Ishikawa (cell line): ENCODE measurements around the gene FLACC1.

Experiments
- CEBPB ChIP-seq: IDR thresholded peaks from 2 replicates; pipeline ENCODE4 v1.6.1; 2012
- CREB1 ChIP-seq: IDR thresholded peaks from 2 replicates; pipeline ENCODE4 v1.6.1; 2012; ENCODE audit warnings: low read depth
- EGR1 ChIP-seq: IDR thresholded peaks from 2 replicates; pipeline ENCODE4 v1.6.1; 2012
- EP300 ChIP-seq: IDR thresholded peaks from 2 replicates; pipeline ENCODE4 v1.6.1; 2012; ENCODE audit warnings: borderline replicate concordance
- FOXM1 ChIP-seq: IDR thresholded peaks from 2 replicates; pipeline ENCODE4 v1.6.1; 2012; ENCODE audit warnings: low read depth, borderline replicate concordance
- MAX ChIP-seq: IDR thresholded peaks from 2 replicates; pipeline ENCODE4 v1.6.1; 2012
- NFIC ChIP-seq: IDR thresholded peaks from 2 replicates; pipeline ENCODE4 v1.6.1; 2012
- RAD21 ChIP-seq: IDR thresholded peaks from 2 replicates; pipeline ENCODE4 v1.6.1; 2012; ENCODE audit warnings: low read depth
- REST ChIP-seq: IDR thresholded peaks from 2 replicates; pipeline ENCODE4 v1.6.1; 2012; ENCODE audit warnings: low read depth, mild to moderate bottlenecking
- TAF1 ChIP-seq: IDR thresholded peaks from 2 replicates; pipeline ENCODE4 v1.6.1; 2012; ENCODE audit warnings: low read depth, mild to moderate bottlenecking
- TCF12 ChIP-seq: IDR thresholded peaks from 2 replicates; pipeline ENCODE4 v1.6.1; 2012; ENCODE audit warnings: low read depth
- USF1 ChIP-seq: IDR thresholded peaks from 2 replicates; pipeline ENCODE4 v1.6.1; 2012
- YY1 ChIP-seq: IDR thresholded peaks from 2 replicates; pipeline ENCODE4 v1.6.1; 2012; ENCODE audit warnings: low read depth
- ZBTB7A ChIP-seq: IDR thresholded peaks from 2 replicates; pipeline ENCODE4 v1.6.1; 2012; ENCODE audit warnings: low read depth

GRCh38 chr2:201244829-201245228 lies 112.3 kb downstream of the FLACC1 start:
- TF ChIP-seq RAD21: no peak
- no peak for TF ChIP-seq MAX
- TF ChIP-seq EP300: no peak
- no peak for TF ChIP-seq CEBPB
- no peak for TF ChIP-seq YY1
- TF ChIP-seq REST: no peak
- TF ChIP-seq ZBTB7A: no peak
- TF ChIP-seq EGR1: no peak
- TF ChIP-seq TCF12: no peak
- TF ChIP-seq USF1: no peak
- no peak for TF ChIP-seq FOXM1
- TF ChIP-seq CREB1: no peak
- no peak for TF ChIP-seq TAF1
- TF ChIP-seq NFIC: no peak
